PC-3 (cell line): ENCODE measurements around the gene USP4. TPM values are rescaled to one million over a fixed set of nuclear protein-coding genes. Genes with fewer than 3 reads are reported as not detected.

Source experiments
- ATAC-seq: fragments of 200-7000 bp; cut with Tn5 transposase; 2 replicates; pipeline ENCODE4 v1.9.1; 2020; ENCODE audit warnings: mild to moderate bottlenecking, moderate library complexity
- BruUV-seq: library from RNA; stranded (reverse); fragments of 400-500 nt; replicated peaks from 2 replicates; lab custom pipeline; 2021; lab: Mats Ljungman, UMichigan
- CTCF ChIA-PET: fragments of 300-600 bp; sonication (Branson Sonifier 250); formaldehyde crosslinking; loops from one replicate; lab custom pipeline; 2022; ENCODE audit warnings: antibody characterized with exemption; lab: Charles Lee
- POLR2A ChIA-PET: fragments of 300-600 bp; sonication (Branson Sonifier 250); formaldehyde crosslinking; loops from one replicate; lab custom pipeline; 2022; ENCODE audit warnings: antibody characterized with exemption; ENCODE audit not compliant: unreplicated experiment; lab: Charles Lee
- DNase-seq: peaks from one replicate; pipeline ENCODE4 v3.0.0-alpha.2; 2015
- H2AFZ ChIP-seq: fragments of 300-600 bp; sonication (generic); 2 replicates; pipeline ENCODE4 v1.6.0; 2016; ENCODE audit warnings: antibody characterized with exemption, low read length
- H3F3A ChIP-seq: fragments of 300-600 bp; sonication (generic); one replicate; pipeline ENCODE4 v1.6.0; 2017; ENCODE audit warnings: antibody characterized with exemption, low read length, control low read depth, mild to moderate bottlenecking; ENCODE audit not compliant: unreplicated experiment
- H3K27ac ChIP-seq: fragments of 300-600 bp; sonication (generic); 2 replicates; pipeline ENCODE4 v1.5.1; 2016; ENCODE audit warnings: mild to moderate bottlenecking, low read length
- H3K27me3 ChIP-seq: fragments of 300-600 bp; sonication (generic); 2 replicates; pipeline ENCODE4 v1.6.1; 2016; ENCODE audit warnings: low read length, mixed read lengths
- H3K36me3 ChIP-seq: fragments of 300-600 bp; sonication (generic); 2 replicates; pipeline ENCODE4 v1.6.1; 2016; ENCODE audit warnings: low read depth, mixed run types, low read length, mixed read lengths
- H3K4me1 ChIP-seq: fragments of 300-600 bp; sonication (generic); 2 replicates; pipeline ENCODE4 v1.5.1; 2016; ENCODE audit warnings: low read length; ENCODE audit not compliant: insufficient read depth
- H3K4me2 ChIP-seq: fragments of 300-600 bp; sonication (generic); 2 replicates; pipeline ENCODE4 v1.6.0; 2016; ENCODE audit warnings: low read length
- H3K4me3 ChIP-seq: fragments of 300-600 bp; sonication (generic); 2 replicates; pipeline ENCODE4 v1.5.1; 2016; ENCODE audit warnings: mild to moderate bottlenecking, low read length, mixed read lengths
- H3K79me2 ChIP-seq: fragments of 300-600 bp; sonication (generic); 2 replicates; pipeline ENCODE4 v1.6.1; 2017; ENCODE audit warnings: low read length, mixed read lengths
- H3K9ac ChIP-seq: fragments of 300-600 bp; sonication (generic); 2 replicates; pipeline ENCODE4 v1.6.0; 2016; ENCODE audit warnings: mild to moderate bottlenecking, low read length
- H3K9me2 ChIP-seq: fragments of 300-600 bp; sonication (generic); replicated peaks from 2 replicates; pipeline ENCODE4 v1.6.1; 2016; ENCODE audit warnings: mixed run types, low read length, mixed read lengths
- H3K9me3 ChIP-seq: fragments of 300-600 bp; sonication (generic); 2 replicates; pipeline ENCODE4 v1.6.1; 2016; ENCODE audit warnings: low read length, mixed read lengths
- H4K20me1 ChIP-seq: fragments of 300-600 bp; sonication (generic); 2 replicates; pipeline ENCODE4 v1.6.1; 2016; ENCODE audit warnings: low read length, mixed read lengths
- EZH2 ChIP-seq: fragments of 300-600 bp; sonication (generic); IDR thresholded peaks from one replicate; pipeline ENCODE4 v1.6.1; 2017; ENCODE audit warnings: antibody characterized with exemption, mild to moderate bottlenecking, low read length; ENCODE audit not compliant: unreplicated experiment
- EZH2phosphoT487 ChIP-seq: fragments of 300-600 bp; sonication (generic); IDR thresholded peaks from 2 replicates; pipeline ENCODE4 v1.6.1; 2018; ENCODE audit warnings: mild to moderate bottlenecking, antibody characterized with exemption, low read length, borderline replicate concordance
- intact Hi-C: fragments of 100-400 bp; cut with micrococcal nuclease; formaldehyde crosslinking; loops from 2 replicates; pipeline ENCODE4 v1.9.0; 2023
- total RNA-seq: library from RNA; depleted of rRNA; stranded (reverse); fragments of >200 nt; gene quantifications from 2 replicates; pipeline ENCODE4 v1.2.3, GENCODE V29; 2014
- TF ChIP-seq, protein P1 (sequence below): fragments of 300-600 bp; sonication (generic); conservative IDR thresholded peaks from 2 replicates; pipeline ENCODE4 v1.5.1; 2017; ENCODE audit warnings: antibody characterized with exemption, low read depth, mild to moderate bottlenecking, low read length

Gene USP4
- total RNA-seq, 1 experiment from 2014 or later, result 19.9 TPM

DNA sequence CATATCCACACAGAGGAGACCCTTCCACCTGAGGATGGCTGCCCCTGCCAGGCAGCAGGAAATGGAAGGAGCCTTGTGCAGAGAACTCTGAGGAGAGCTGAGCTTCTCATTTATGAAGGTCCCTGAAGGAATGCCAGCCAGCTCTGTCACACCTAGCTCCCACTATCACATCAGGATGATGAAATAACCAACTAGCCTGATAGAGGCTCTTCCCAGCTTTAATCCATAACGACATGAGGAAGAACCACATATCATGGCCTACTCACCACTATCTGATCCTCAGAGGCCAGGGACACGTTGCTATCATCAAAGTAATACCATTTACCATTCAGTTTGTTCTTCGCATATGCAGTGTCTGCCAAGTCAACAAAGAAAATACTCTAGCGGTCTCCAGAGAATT is 61.3 kb downstream of the USP4 start:
- DNase-seq (no peak), ATAC-seq (no peak)
- H3F3A ChIP-seq, result no peaks in the 10 kb centered on the region
- ChIA-PET CTCF (interaction anchor here (0.6 to 0.7 kb wide), 2 partner anchors 107 to 258 kb away, joined by 3 to 4 read pairs; partner anchors contain the start of gene KLHDC8B), POLR2A (interaction anchor here (0.6 kb wide), 1 partner anchor 15 kb away, joined by 3 read pairs; no protein-coding TSS in a partner anchor)
- H3K4me3 ChIP-seq, result no peak overlapping the region
- TF ChIP-seq, protein P1, sequence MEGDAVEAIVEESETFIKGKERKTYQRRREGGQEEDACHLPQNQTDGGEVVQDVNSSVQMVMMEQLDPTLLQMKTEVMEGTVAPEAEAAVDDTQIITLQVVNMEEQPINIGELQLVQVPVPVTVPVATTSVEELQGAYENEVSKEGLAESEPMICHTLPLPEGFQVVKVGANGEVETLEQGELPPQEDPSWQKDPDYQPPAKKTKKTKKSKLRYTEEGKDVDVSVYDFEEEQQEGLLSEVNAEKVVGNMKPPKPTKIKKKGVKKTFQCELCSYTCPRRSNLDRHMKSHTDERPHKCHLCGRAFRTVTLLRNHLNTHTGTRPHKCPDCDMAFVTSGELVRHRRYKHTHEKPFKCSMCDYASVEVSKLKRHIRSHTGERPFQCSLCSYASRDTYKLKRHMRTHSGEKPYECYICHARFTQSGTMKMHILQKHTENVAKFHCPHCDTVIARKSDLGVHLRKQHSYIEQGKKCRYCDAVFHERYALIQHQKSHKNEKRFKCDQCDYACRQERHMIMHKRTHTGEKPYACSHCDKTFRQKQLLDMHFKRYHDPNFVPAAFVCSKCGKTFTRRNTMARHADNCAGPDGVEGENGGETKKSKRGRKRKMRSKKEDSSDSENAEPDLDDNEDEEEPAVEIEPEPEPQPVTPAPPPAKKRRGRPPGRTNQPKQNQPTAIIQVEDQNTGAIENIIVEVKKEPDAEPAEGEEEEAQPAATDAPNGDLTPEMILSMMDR, result no peak
- TF ChIP-seq EZH2 (no peak), EZH2phosphoT487 (no peak)
- BruUV-seq, result no TSS peak
- no peak overlapping the region for H3K27ac ChIP-seq
- H3K36me3 ChIP-seq, result peaks cover 26% of the 10 kb centered on the region
- H3K79me2 ChIP-seq, result no peaks in the 10 kb centered on the region
- no peaks in the 10 kb centered on the region for H4K20me1 ChIP-seq
- H3K4me2 ChIP-seq, result no peak overlapping the region
- H2AFZ ChIP-seq, result no peak overlapping the region
- no peak overlapping the region for H3K9ac ChIP-seq
- H3K4me1 ChIP-seq, result 0 out of 2 replicates have a peak, but pooled peaks cover 3% of the 10 kb centered on the region
- H3K9me2 ChIP-seq, result no peaks in the 10 kb centered on the region
- H3K9me3 ChIP-seq, result no peaks in the 10 kb centered on the region
- H3K27me3 ChIP-seq, result no peaks in the 10 kb centered on the region
- intact Hi-C loops, result no loop called here

- Histone ChIP-seq H3K9me2 (no peaks in the 10 kb centered on the region), H3K27me3 (no peaks in the 10 kb centered on the region), H3F3A (no peaks in the 10 kb centered on the region), H3K9ac (peak overlapping the region; percentile 30; the same call in 1 of the 2 replicates), H3K4me3 (no peak overlapping the region), H3K27ac (no peak overlapping the region), H3K4me2 (0 out of 2 replicates have a peak overlapping the region, but pooled peaks have one; percentile 16), H3K4me1 (0 out of 2 replicates have a peak, but pooled peaks cover 3% of the 10 kb centered on the region), H3K79me2 (no peaks in the 10 kb centered on the region), H4K20me1 (no peaks in the 10 kb centered on the region), H3K36me3 (peaks cover 25% of the 10 kb centered on the region), H3K9me3 (no peaks in the 10 kb centered on the region), H2AFZ (peak overlapping the region; percentile 44; the same call in 1 of the 2 replicates)
- no peak for TF ChIP-seq EZH2
- no peak for TF ChIP-seq EZH2phosphoT487
- TF ChIP-seq, protein P1, result no peak
- ChIA-PET CTCF (no interaction called here), POLR2A (interaction anchor here (0.6 kb wide), 1 partner anchor 29 kb away, joined by 8 read pairs; no protein-coding TSS in a partner anchor)
- no peak for DNase-seq
- intact Hi-C loops, result no loop called here
- TSS peak; percentile 89 for BruUV-seq
- ATAC-seq, result peak; percentile 19
Observed at GRCh38 chr3:49277383-49277775, 62.5 kb downstream of the USP4 start.
